ENCODE measurements around the gene ASTN2.

The ASTN2 gene

DNA sequence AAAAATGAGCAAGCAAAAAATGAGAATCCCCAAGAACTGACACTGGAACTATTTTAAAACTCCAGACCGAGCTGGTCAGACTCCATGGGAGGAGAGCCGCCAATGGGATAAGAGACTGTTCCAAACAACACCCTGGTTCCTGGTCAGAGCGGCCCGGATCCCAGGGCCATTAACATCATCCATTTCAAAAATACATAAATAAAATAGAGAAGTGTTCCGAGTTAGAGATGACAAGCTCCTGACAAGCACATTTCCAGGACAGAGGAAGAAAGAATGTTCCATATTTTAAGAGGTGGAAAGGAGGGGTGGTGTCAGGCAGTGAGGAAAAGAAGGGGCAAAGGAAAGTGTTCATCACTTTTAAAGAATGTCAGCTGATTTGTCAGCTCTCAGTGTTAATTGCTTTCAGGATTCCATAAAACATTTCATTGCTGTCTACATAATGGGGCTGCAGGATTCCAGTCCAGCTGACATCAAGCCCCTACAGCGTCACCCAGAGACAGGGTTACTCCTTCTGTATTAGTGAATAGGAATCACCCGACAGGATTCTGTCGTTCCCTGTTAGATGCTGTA is 930.3 kb downstream of the ASTN2 start:
- POLR2A ChIA-PET = no interaction called here
- CTCF ChIA-PET = interaction anchor here (1.3 to 3.5 kb wide), 2 partner anchors 9 to 11 kb away, joined by 3 to 24 read pairs; no protein-coding TSS in a partner anchor
- DNase-seq (ENCODE audit: extremely low spot score) = no peak
- TF ChIP-seq, protein P1, sequence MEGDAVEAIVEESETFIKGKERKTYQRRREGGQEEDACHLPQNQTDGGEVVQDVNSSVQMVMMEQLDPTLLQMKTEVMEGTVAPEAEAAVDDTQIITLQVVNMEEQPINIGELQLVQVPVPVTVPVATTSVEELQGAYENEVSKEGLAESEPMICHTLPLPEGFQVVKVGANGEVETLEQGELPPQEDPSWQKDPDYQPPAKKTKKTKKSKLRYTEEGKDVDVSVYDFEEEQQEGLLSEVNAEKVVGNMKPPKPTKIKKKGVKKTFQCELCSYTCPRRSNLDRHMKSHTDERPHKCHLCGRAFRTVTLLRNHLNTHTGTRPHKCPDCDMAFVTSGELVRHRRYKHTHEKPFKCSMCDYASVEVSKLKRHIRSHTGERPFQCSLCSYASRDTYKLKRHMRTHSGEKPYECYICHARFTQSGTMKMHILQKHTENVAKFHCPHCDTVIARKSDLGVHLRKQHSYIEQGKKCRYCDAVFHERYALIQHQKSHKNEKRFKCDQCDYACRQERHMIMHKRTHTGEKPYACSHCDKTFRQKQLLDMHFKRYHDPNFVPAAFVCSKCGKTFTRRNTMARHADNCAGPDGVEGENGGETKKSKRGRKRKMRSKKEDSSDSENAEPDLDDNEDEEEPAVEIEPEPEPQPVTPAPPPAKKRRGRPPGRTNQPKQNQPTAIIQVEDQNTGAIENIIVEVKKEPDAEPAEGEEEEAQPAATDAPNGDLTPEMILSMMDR (IDR thresholded peaks at IDR 0.05; ENCODE audit: control extremely low read depth, extremely low read depth, low read depth, missing control alignments) = no peak

DNA sequence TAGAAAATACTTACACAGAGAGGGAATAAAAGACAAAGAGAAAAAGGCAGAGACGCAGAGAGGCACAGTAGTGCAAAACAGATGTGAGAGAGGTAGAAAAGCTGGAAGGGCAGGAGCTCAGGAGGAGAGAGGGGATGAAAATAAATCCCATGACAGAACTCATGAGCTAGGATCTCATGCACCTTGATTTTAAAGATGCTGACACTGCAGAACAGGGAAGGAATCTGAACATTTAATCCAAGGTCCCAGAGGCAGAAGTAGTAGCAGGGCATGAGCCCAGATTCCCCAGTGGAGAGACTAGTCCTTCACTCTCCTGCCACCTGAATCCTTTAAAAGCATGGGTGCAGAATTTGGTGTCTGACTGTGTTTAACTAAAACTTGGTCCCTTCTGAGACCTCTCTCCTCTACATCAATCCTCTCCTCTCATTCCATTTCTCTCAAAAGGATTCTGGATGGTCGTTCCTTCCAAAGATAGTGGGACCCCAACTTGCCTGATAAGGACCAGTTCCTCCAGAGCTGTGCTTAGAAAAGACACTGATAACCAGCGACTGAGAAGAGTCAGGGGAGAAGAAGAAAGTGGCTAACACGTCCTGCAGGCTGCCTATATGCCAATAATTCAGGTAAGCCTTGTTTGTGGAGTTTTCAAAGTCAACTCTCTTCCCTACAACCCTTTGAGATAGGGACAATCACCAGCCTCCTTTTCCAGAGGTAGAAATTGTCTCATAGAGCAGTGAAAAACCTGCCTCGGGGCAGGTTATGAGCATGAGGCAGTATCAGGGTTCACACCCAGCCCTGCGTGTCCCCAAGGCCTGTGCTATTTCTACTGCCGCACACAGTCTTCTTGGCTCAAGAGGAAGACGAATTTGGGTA is 931.0 kb downstream of the ASTN2 start:
- POLR2A ChIA-PET = no interaction called here
- DNase-seq (ENCODE audit: extremely low spot score) = no peak
- TF ChIP-seq, protein P1 (IDR thresholded peaks at IDR 0.05; ENCODE audit: control extremely low read depth, extremely low read depth, low read depth, missing control alignments) = no peak
- CTCF ChIA-PET = interaction anchor here (1.1 to 3.5 kb wide), 3 partner anchors 8 to 12 kb away, joined by 3 to 24 read pairs (median 3); no protein-coding TSS in a partner anchor

DNA sequence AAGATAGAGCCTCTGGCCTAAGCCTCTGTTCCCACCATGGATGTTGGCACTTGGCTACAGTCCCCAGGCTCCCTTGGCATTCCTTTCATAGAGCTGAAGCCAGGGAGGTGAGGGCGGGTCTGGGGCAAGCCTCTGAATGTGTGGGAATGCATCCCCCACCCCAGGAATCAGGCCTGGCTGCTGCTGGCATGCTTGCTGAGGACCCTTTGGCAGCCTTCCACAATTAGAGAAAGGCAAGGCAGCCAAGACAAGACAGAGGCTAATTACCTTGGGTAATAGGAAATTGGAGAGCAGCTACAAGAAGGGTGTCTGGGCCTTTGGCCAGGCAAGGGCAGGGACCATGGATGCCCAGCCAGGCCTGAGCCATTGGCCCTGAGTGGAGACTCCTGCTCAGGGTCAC is 932.1 kb downstream of the ASTN2 start:
- TF ChIP-seq, protein P1 (IDR thresholded peaks at IDR 0.05; ENCODE audit: control extremely low read depth, extremely low read depth, low read depth, missing control alignments) = no peak
- ChIA-PET CTCF (interaction anchor here (1.1 kb wide), 1 partner anchor 12 kb away, joined by 3 read pairs; no protein-coding TSS in a partner anchor), POLR2A (no interaction called here)
- no peak for DNase-seq (ENCODE audit: extremely low spot score)

DNA sequence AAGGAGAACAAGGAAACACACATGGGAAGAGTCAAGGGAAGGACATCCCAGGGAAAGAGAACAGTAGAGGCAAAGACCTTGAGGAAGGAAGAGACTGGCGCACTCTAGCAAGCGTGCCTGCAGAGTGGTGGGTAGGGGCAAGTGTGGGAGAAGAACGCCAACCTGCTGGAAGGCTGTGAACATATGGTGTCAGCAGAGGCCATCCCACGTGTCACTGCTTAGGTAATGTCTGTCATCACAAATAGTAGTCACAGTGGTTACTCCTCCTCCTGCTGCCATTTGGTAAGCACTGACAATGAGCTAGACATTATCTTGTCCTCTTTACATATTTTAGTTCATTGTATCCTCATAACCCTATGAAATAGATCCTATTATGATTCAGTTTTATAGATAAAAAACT is 934.2 kb downstream of the ASTN2 start:
- TF ChIP-seq, protein P1 (IDR thresholded peaks at IDR 0.05; ENCODE audit: control extremely low read depth, extremely low read depth, low read depth, missing control alignments) = no peak
- no peak for DNase-seq (ENCODE audit: extremely low spot score)
- POLR2A ChIA-PET = no interaction called here
- CTCF ChIA-PET = no interaction called here

DNA sequence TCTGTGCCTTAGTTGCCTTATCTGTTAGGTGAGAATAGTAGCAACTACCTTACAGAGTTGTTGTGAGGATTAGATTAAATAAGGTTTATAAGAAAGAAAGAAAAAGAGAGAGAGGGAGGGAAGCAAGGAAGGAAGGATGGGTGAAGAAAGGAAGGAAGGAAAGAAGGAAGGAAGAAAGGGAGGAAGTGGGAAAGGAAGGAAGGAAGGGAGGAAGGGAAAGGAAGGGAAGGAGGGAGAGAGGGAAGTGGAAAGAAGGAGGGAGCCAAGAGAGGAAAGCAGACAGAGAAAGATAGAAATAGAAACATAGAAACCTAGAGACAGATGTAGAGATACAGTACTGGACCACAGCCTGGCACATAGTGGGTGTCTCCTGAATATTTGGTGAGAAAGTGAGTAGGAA is 934.9 kb downstream of the ASTN2 start:
- CTCF ChIA-PET = no interaction called here
- TF ChIP-seq, protein P1 (IDR thresholded peaks at IDR 0.05; ENCODE audit: control extremely low read depth, extremely low read depth, low read depth, missing control alignments) = no peak
- POLR2A ChIA-PET = no interaction called here

DNA sequence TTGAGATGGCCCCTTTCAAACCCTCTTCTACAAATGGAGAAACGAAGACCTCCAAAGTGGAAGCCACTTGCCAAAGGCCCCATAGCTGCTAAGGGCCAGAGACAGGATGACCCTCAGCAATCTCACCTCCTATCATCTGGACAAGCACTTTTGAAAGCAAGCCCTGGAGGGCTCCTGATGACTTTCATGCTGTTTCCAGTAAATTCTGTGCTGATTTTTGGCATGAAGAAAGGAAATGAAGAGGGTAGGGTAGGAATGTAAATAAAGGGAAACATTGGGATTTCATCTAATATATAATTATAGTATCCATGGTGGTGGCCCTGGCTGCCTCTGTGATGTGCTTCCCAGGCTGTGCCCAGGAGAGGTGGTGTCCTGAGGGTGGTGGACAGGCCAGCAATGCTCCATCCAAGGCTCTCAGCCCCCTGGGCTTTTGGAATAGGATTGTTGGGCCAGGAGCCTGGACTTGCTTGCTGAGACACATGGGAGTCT is 935.8 kb downstream of the ASTN2 start:
- ChIA-PET POLR2A (no interaction called here), CTCF (no interaction called here)
- DNase-seq (ENCODE audit: extremely low spot score) = no peak
- TF ChIP-seq, protein P1 (IDR thresholded peaks at IDR 0.05; ENCODE audit: control extremely low read depth, extremely low read depth, low read depth, missing control alignments) = no peak

More for the DNA sequence above, 934.9 kb downstream of the ASTN2 start:
- no peak for DNase-seq (ENCODE audit: extremely low spot score)

All from GM10248 (cell line).